SK-N-SH (cell line): ENCODE measurements around the gene PES1. TPM values are rescaled to one million over a fixed set of nuclear protein-coding genes. Genes with fewer than 3 reads are reported as not detected.

Experiments
- CTCF ChIA-PET: fragments of 300-600, 350-600 bp; formaldehyde crosslinking; extraction: SDS; loops from one replicate; lab custom pipeline; 2021; lab: Yijun Ruan, JAX
- POLR2A ChIA-PET: fragments of 350-600 bp; sonication (Branson Sonifier 250); formaldehyde crosslinking; extraction: SDS; loops from one replicate; lab custom pipeline; 2020; ENCODE audit warnings: antibody characterized with exemption, inconsistent platforms; lab: Yijun Ruan, JAX
- DNase-seq: peaks from one replicate; pipeline ENCODE4 v3.0.0; 2012
- H2AFZ ChIP-seq: fragments of 200-600 bp; sonication (generic); 2 replicates; pipeline ENCODE4 v1.8.1; 2016; ENCODE audit warnings: antibody characterized with exemption, mild to moderate bottlenecking, low read depth
- H3F3A ChIP-seq: fragments of 200-600 bp; sonication (generic); replicated peaks from 2 replicates; pipeline ENCODE3; 2016; ENCODE audit warnings: antibody characterized with exemption, mild to moderate bottlenecking; ENCODE audit not compliant: insufficient read depth
- H3K27ac ChIP-seq, 2 experiments: fragments of 200-500 bp in 1 of 2; fragments of 200-600 bp in 1 of 2; sonication (Bioruptor generic) in 1 of 2; sonication (generic), shearing (Covaris generic) in 1 of 2; 2 replicates each; pipeline versions ENCODE4 v1.5.1 to v1.6.1; 2014 to 2016; ENCODE audit warnings: low read depth in 2 of 2, inconsistent platforms in 1 of 2, low read length in 1 of 2, mild to moderate bottlenecking in 1 of 2, mixed read lengths in 1 of 2
- H3K27me3 ChIP-seq: fragments of 200-600 bp; sonication (generic), shearing (Covaris generic); 2 replicates; pipeline ENCODE4 v1.6.1; 2016; ENCODE audit warnings: mixed run types; ENCODE audit not compliant: insufficient read depth
- H3K36me3 ChIP-seq, 2 experiments: fragments of 200-500 bp in 1 of 2; fragments of 200-600 bp in 1 of 2; sonication (Bioruptor generic) in 1 of 2; sonication (generic) in 1 of 2; replicated peaks in 1 of 2; 2 replicates each; pipeline versions ENCODE3 to v1.5.1; 2014 to 2016; ENCODE audit warnings: low read length in 1 of 2, mild to moderate bottlenecking in 1 of 2; ENCODE audit not compliant: insufficient read depth in 2 of 2, control insufficient read depth in 1 of 2
- H3K4me1 ChIP-seq, 2 experiments: fragments of 200-500 bp in 1 of 2; fragments of 200-600 bp in 1 of 2; sonication (Bioruptor generic) in 1 of 2; sonication (generic), shearing (Covaris generic) in 1 of 2; 2 replicates each; pipeline versions ENCODE4 v1.5.1 to v1.6.1; 2014 to 2016; ENCODE audit warnings: low read depth in 1 of 2, low read length in 1 of 2, mixed run types in 1 of 2; ENCODE audit not compliant: insufficient read depth in 2 of 2, control insufficient read depth in 1 of 2
- H3K4me2 ChIP-seq: fragments of 200-600 bp; sonication (generic), shearing (Covaris generic); 2 replicates; pipeline ENCODE4 v1.6.1; 2017; ENCODE audit warnings: mixed run types
- H3K4me3 ChIP-seq, 2 experiments: fragments of 200-500 bp in 1 of 2; fragments of 200-600 bp in 1 of 2; sonication (Bioruptor generic) in 1 of 2; sonication (generic), shearing (Covaris generic) in 1 of 2; 2 replicates each; pipeline versions ENCODE4 v1.5.1 to v1.8.1; 2014 to 2016; ENCODE audit warnings: low read depth in 2 of 2, inconsistent platforms in 1 of 2, low read length in 1 of 2, mild to moderate bottlenecking in 1 of 2, mixed read lengths in 1 of 2, moderate library complexity in 1 of 2
- H3K79me2 ChIP-seq: fragments of 200-600 bp; sonication (generic); 2 replicates; pipeline ENCODE4 v1.8.1; 2017; ENCODE audit warnings: mild to moderate bottlenecking; ENCODE audit not compliant: insufficient read depth
- H3K9ac ChIP-seq: fragments of 200-600 bp; sonication (generic); 2 replicates; pipeline ENCODE4 v1.6.1; 2017; ENCODE audit warnings: mixed run types
- H3K9me2 ChIP-seq: fragments of 200-600 bp; sonication (generic); 2 replicates; pipeline ENCODE4 v1.6.1; 2017; ENCODE audit warnings: mixed run types
- H3K9me3 ChIP-seq: fragments of 200-600 bp; sonication (generic); 2 replicates; pipeline ENCODE4 v1.6.1; 2017; ENCODE audit warnings: mixed run types, mild to moderate bottlenecking, moderate library complexity
- H4K20me1 ChIP-seq: fragments of 200-600 bp; sonication (generic); 2 replicates; pipeline ENCODE4 v1.6.1; 2017; ENCODE audit warnings: mild to moderate bottlenecking, mixed run types; ENCODE audit not compliant: insufficient read depth
- CHD2 ChIP-seq: fragments of 150-350 bp; IDR thresholded peaks from 2 replicates; pipeline ENCODE4 v1.6.1; 2018; ENCODE audit warnings: low read length; ENCODE audit not compliant: partially characterized antibody
- EZH2phosphoT487 ChIP-seq: fragments of 200-600 bp; sonication (generic); IDR thresholded peaks from 2 replicates; pipeline ENCODE4 v1.6.1; 2017; ENCODE audit warnings: low read depth, mixed run types, mild to moderate bottlenecking, antibody characterized with exemption, moderate library complexity, borderline replicate concordance
- FOSL2 ChIP-seq: IDR thresholded peaks from 2 replicates; pipeline ENCODE4 v1.4.0; 2012; ENCODE audit warnings: low read depth, mild to moderate bottlenecking, moderate library complexity, borderline replicate concordance
- FOXJ3 ChIP-seq: sonication (generic); formaldehyde crosslinking; IDR thresholded peaks from 2 replicates; pipeline ENCODE4 v1.5.1; 2020; ENCODE audit warnings: mild to moderate bottlenecking, missing genetic modification reagents
- FOXM1 ChIP-seq: IDR thresholded peaks from 2 replicates; pipeline ENCODE4 v1.4.0; 2012; ENCODE audit warnings: low read depth, mild to moderate bottlenecking
- GABPA ChIP-seq: IDR thresholded peaks from 2 replicates; pipeline ENCODE4 v1.4.0; 2012; ENCODE audit warnings: low read depth, mild to moderate bottlenecking
- MEF2A ChIP-seq: IDR thresholded peaks from 2 replicates; pipeline ENCODE4 v1.4.0; 2012; ENCODE audit warnings: low read depth, borderline replicate concordance
- MXI1 ChIP-seq: IDR thresholded peaks from 2 replicates; pipeline ENCODE4 v1.6.1; 2012; ENCODE audit warnings: mild to moderate bottlenecking, low read depth, low read length, improper control_type of control experiment
- NRF1 ChIP-seq: IDR thresholded peaks from 2 replicates; pipeline ENCODE4 v1.6.1; 2012; ENCODE audit warnings: low read depth, mild to moderate bottlenecking, low read length
- POLR2AphosphoS5 ChIP-seq: IDR thresholded peaks from 2 replicates; pipeline ENCODE4 v1.6.1; 2012; ENCODE audit warnings: low read depth, low read length
- RAD21 ChIP-seq: IDR thresholded peaks from 2 replicates; pipeline ENCODE4 v1.6.1; 2012; ENCODE audit warnings: mild to moderate bottlenecking, low read length
- RCOR1 ChIP-seq: fragments of 150-350 bp; IDR thresholded peaks from 2 replicates; pipeline ENCODE4 v1.6.1; 2017; ENCODE audit warnings: antibody characterized with exemption, low read length
- SIN3A ChIP-seq: IDR thresholded peaks from 2 replicates; pipeline ENCODE4 v1.6.1; 2012; ENCODE audit warnings: low read depth, mild to moderate bottlenecking, low read length, moderate library complexity, borderline replicate concordance
- SMC3 ChIP-seq: IDR thresholded peaks from 2 replicates; pipeline ENCODE4 v1.6.1; 2012; ENCODE audit warnings: low read depth, low read length, improper control_type of control experiment
- TAF1 ChIP-seq: IDR thresholded peaks from 2 replicates; pipeline ENCODE4 v1.6.1; 2012; ENCODE audit warnings: low read depth, mild to moderate bottlenecking, low read length, moderate library complexity, borderline replicate concordance
- TEAD4 ChIP-seq: IDR thresholded peaks from 2 replicates; pipeline ENCODE4 v1.4.0; 2012; ENCODE audit warnings: mild to moderate bottlenecking, borderline replicate concordance; ENCODE audit not compliant: insufficient read depth
- WGBS: methylation state at CpG from one replicate; pipeline ENCODE4 v1.1.6; 2017; ENCODE audit warnings: low lambda C conversion rate; 5-methylcytosine and 5-hydroxymethylcytosine counted together
- polyA plus RNA-seq, 3 experiments: library from polyadenylated mRNA; depleted of rRNA; stranded (reverse); fragments of >200 nt; gene quantifications; 2 replicates each; pipeline ENCODE4 v1.2.3, GENCODE V29; 2012
- TF ChIP-seq, protein P1 (sequence below): IDR thresholded peaks from 2 replicates; pipeline ENCODE4 v1.4.0; 2012; ENCODE audit warnings: low read depth
- TF ChIP-seq, protein P2 (sequence below): IDR thresholded peaks from 2 replicates; pipeline ENCODE4 v1.4.0; 2012; ENCODE audit warnings: low read depth, borderline replicate concordance

The PES1 gene
- polyA plus RNA-seq, 1 of the 3 experiments (the other 2 are of a cell fraction) = 109 TPM

GRCh38 chr22:30612789-30613188 is 21.1 kb upstream of the PES1 start:
- Histone ChIP-seq H3K4me2 (no peak overlapping the region), H3K36me3 (no peaks in the 10 kb centered on the region), H3K9me3 (no peaks in the 10 kb centered on the region), H3K79me2 (no peaks in the 10 kb centered on the region), H3K9ac (no peak overlapping the region), H2AFZ (no peak overlapping the region), H3K4me1 (peaks cover 2 to 9% of the 10 kb centered on the region in 2 experiments; a peak in 1 of 4 replicates), H4K20me1 (no peaks in the 10 kb centered on the region), H3F3A (no peaks in the 10 kb centered on the region), H3K4me3 (no peak overlapping the region), H3K9me2 (no peaks in the 10 kb centered on the region), H3K27ac (no peak overlapping the region), H3K27me3 (no peaks in the 10 kb centered on the region)
- WGBS = 92% methylated on average over 7 of the region's 8 CpGs
- DNase-seq = no peak
- no peak for TF ChIP-seq FOXJ3 (CRISPR knock-in tag)
- no peak for TF ChIP-seq CHD2
- TF ChIP-seq NRF1 = no peak
- no peak for TF ChIP-seq MXI1
- no peak for TF ChIP-seq FOXM1
- TF ChIP-seq RCOR1 = no peak
- no peak for TF ChIP-seq SIN3A
- no peak for TF ChIP-seq TEAD4
- TF ChIP-seq RAD21 = no peak
- CTCF ChIA-PET = no interaction called here
- POLR2A ChIA-PET = no interaction called here

GRCh38 chr22:30611197-30611596 is 19.5 kb upstream of the PES1 start:
- no peak for DNase-seq
- H4K20me1 ChIP-seq = no peaks in the 10 kb centered on the region
- no peak overlapping the region for H3K9ac ChIP-seq
- TF ChIP-seq EZH2phosphoT487 = no peak
- TF ChIP-seq RAD21 = no peak
- no peak for TF ChIP-seq NRF1
- TF ChIP-seq MXI1 = no peak
- no peak for TF ChIP-seq FOXM1
- no peak for TF ChIP-seq POLR2AphosphoS5
- TF ChIP-seq RCOR1 = no peak
- TF ChIP-seq SMC3 = no peak
- no peak for TF ChIP-seq GABPA
- TF ChIP-seq FOSL2 = no peak
- no peak for TF ChIP-seq CHD2
- TF ChIP-seq, protein P1, sequence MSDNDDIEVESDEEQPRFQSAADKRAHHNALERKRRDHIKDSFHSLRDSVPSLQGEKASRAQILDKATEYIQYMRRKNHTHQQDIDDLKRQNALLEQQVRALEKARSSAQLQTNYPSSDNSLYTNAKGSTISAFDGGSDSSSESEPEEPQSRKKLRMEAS = no peak
- TF ChIP-seq TAF1 = no peak
- TF ChIP-seq MEF2A = no peak
- TF ChIP-seq, protein P2, sequence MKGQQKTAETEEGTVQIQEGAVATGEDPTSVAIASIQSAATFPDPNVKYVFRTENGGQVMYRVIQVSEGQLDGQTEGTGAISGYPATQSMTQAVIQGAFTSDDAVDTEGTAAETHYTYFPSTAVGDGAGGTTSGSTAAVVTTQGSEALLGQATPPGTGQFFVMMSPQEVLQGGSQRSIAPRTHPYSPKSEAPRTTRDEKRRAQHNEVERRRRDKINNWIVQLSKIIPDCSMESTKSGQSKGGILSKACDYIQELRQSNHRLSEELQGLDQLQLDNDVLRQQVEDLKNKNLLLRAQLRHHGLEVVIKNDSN = no peak
- H3K27ac ChIP-seq = no peak overlapping the region
- H3F3A ChIP-seq = no peaks in the 10 kb centered on the region
- POLR2A ChIA-PET = no interaction called here
- H3K9me2 ChIP-seq = no peaks in the 10 kb centered on the region
- CTCF ChIA-PET = no interaction called here
- no peak overlapping the region for H2AFZ ChIP-seq
- no peak overlapping the region for H3K4me3 ChIP-seq
- H3K9me3 ChIP-seq = no peaks in the 10 kb centered on the region
- 96% methylated on average over 3 of the region's 3 CpGs for WGBS
- no peaks in the 10 kb centered on the region for H3K27me3 ChIP-seq
- no peaks in the 10 kb centered on the region for H3K36me3 ChIP-seq
- H3K4me2 ChIP-seq = no peak overlapping the region
- no peaks in the 10 kb centered on the region for H3K79me2 ChIP-seq
- H3K4me1 ChIP-seq = peaks cover 8 to 10% of the 10 kb centered on the region in 2 experiments; a peak in 2 of 4 replicates
